ENCODE measurements around the gene GLUD2.

GRCh38 chrX:121050781-121051180 is 3.4 kb downstream of the GLUD2 start:
- TF ChIP-seq, protein P1, sequence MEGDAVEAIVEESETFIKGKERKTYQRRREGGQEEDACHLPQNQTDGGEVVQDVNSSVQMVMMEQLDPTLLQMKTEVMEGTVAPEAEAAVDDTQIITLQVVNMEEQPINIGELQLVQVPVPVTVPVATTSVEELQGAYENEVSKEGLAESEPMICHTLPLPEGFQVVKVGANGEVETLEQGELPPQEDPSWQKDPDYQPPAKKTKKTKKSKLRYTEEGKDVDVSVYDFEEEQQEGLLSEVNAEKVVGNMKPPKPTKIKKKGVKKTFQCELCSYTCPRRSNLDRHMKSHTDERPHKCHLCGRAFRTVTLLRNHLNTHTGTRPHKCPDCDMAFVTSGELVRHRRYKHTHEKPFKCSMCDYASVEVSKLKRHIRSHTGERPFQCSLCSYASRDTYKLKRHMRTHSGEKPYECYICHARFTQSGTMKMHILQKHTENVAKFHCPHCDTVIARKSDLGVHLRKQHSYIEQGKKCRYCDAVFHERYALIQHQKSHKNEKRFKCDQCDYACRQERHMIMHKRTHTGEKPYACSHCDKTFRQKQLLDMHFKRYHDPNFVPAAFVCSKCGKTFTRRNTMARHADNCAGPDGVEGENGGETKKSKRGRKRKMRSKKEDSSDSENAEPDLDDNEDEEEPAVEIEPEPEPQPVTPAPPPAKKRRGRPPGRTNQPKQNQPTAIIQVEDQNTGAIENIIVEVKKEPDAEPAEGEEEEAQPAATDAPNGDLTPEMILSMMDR (conservative IDR thresholded peaks at IDR 0.05 in 1 of 2, IDR thresholded peaks at IDR 0.05 in 1 of 2; ENCODE audit: low read depth in 1 of 2, low read length in 2 of 2) = no peak
- no peak for TF ChIP-seq EZH2 (IDR thresholded peaks at IDR 0.05; ENCODE audit: low read length, missing control alignments)

All from fibroblast of lung (primary cell).